Gastrocnemius medialis (tissue), 4 donors: ENCODE measurements around the gene GABRG3. TPM values are rescaled to one million over a fixed set of nuclear protein-coding genes. Genes with fewer than 3 reads are reported as not detected.

Experiments used
- ATAC-seq, 2 donors: fragments of 150-250 bp; one replicate each; pipeline ENCODE4 v1.9.1; 2016
- DNase-seq, 2 donors: peaks; one replicate each; pipeline ENCODE4 v3.0.0-alpha.2; 2019
- H3K27ac ChIP-seq, 4 donors: fragments of 200-600 bp; sonication (generic); 1 replicate in 1 of 4; 2 replicates in 3 of 4; pipeline ENCODE4 v1.5.1; 2016 to 2018; ENCODE audit warnings: mild to moderate bottlenecking in 2 of 4, moderate library complexity in 1 of 4
- H3K27me3 ChIP-seq, 3 donors: fragments of 200-600 bp; sonication (generic) in 2 of 3; 1 replicate in 1 of 3; 2 replicates in 2 of 3; pipeline versions ENCODE4 v1.5.1 to v1.6.0; 2016 to 2019; ENCODE audit warnings: mild to moderate bottlenecking in 1 of 3, moderate library complexity in 1 of 3
- H3K36me3 ChIP-seq, 2 donors: fragments of 200-600 bp; sonication (generic) in 1 of 2; one replicate each; pipeline ENCODE4 v1.5.1; 2017 to 2018
- H3K4me1 ChIP-seq, 2 donors: fragments of 200-600 bp; sonication (generic) in 1 of 2; one replicate each; pipeline ENCODE4 v1.5.1; 2016 to 2017; ENCODE audit warnings: mild to moderate bottlenecking in 2 of 2
- H3K4me3 ChIP-seq, 4 donors: fragments of 200-600 bp; sonication (generic) in 3 of 4; 1 replicate in 1 of 4; 2 replicates in 3 of 4; pipeline ENCODE4 v1.5.1; 2016 to 2019; ENCODE audit warnings: mild to moderate bottlenecking in 2 of 4
- H3K9me3 ChIP-seq, 3 donors: fragments of 200-600 bp; sonication (generic) in 2 of 3; 1 replicate in 1 of 3; 2 replicates in 2 of 3; pipeline ENCODE4 v1.5.1; 2016 to 2019
- CTCF ChIP-seq, 5 experiments: fragments of 450-650 bp in 3 of 5; fragments of 200-600 bp in 2 of 5; sonication (generic) in 2 of 5; IDR thresholded peaks in 4 of 5; conservative IDR thresholded peaks in 1 of 5; 1 replicate in 4 of 5; 2 replicates in 1 of 5; pipeline ENCODE4 v1.5.1; 2016 to 2019; ENCODE audit warnings: antibody characterized with exemption in 5 of 5, mild to moderate bottlenecking in 3 of 5, moderate library complexity in 3 of 5
- POLR2A ChIP-seq, 2 donors: fragments of 450-650 bp; IDR thresholded peaks; one replicate each; pipeline ENCODE4 v1.6.1; 2017; ENCODE audit warnings: antibody characterized with exemption in 2 of 2, mild to moderate bottlenecking in 2 of 2, moderate library complexity in 2 of 2
- in situ Hi-C, 4 donors: fragments of 200-750 bp; cut with MboI; loops; one replicate each; pipeline versions ENCODE4 v1.15.0 to v1.8.0; 2017; ENCODE audit warnings: low sequenced_read_pairs in 4 of 4
- intact Hi-C: fragments of 100-400 bp; cut with DNase I; formaldehyde crosslinking; loops from one replicate; pipeline ENCODE4 v1.15.1; 2023; ENCODE audit warnings: low total_unique reads
- total RNA-seq, 4 donors: library from RNA; depleted of rRNA; stranded (reverse); fragments of >200 nt; gene quantifications; one replicate each; pipeline versions ENCODE4 v1.1.0 to v1.2.3, GENCODE V29; 2016

GABRG3 gene
- total RNA-seq, 4 donors from 2014 or later, result not detected

GRCh38 chr15:27418726-27419125 is 447.7 kb downstream of the GABRG3 start:
- H3K27ac ChIP-seq, result no peak overlapping the region
- no peaks in the 10 kb centered on the region for H3K9me3 ChIP-seq
- ATAC-seq (no peak), DNase-seq (no peak)
- intact Hi-C loops, result no loop called here
- TF ChIP-seq POLR2A (IDR thresholded peaks at IDR 0.05) (no peak), CTCF (IDR thresholded peaks at IDR 0.05 in 4 of 5, conservative IDR thresholded peaks at IDR 0.05 in 1 of 5) (no peak)
- no peaks in the 10 kb centered on the region for H3K36me3 ChIP-seq
- H3K4me3 ChIP-seq, result no peak overlapping the region
- in situ Hi-C loops, result no loop called here
- no peaks in the 10 kb centered on the region for H3K4me1 ChIP-seq
- no peaks in the 10 kb centered on the region for H3K27me3 ChIP-seq

- ATAC-seq (no peak), DNase-seq (no peak)
- Histone ChIP-seq H3K4me1 (no peaks in the 10 kb centered on the region), H3K4me3 (no peak overlapping the region), H3K9me3 (no peaks in the 10 kb centered on the region), H3K27ac (no peak overlapping the region), H3K27me3 (no peaks in the 10 kb centered on the region), H3K36me3 (no peaks in the 10 kb centered on the region)
- intact Hi-C loops (no loop called here), in situ Hi-C loops (no loop called here)
- TF ChIP-seq POLR2A (IDR thresholded peaks at IDR 0.05) (no peak), CTCF (IDR thresholded peaks at IDR 0.05 in 4 of 5, conservative IDR thresholded peaks at IDR 0.05 in 1 of 5) (no peak)
These were observed 452.0 kb downstream of the GABRG3 start for GRCh38 chr15:27422997-27423396.

- ATAC-seq (no peak), DNase-seq (no peak)
- Histone ChIP-seq H3K9me3 (no peaks in the 10 kb centered on the region), H3K27me3 (no peaks in the 10 kb centered on the region), H3K4me1 (no peaks in the 10 kb centered on the region), H3K27ac (no peak overlapping the region), H3K36me3 (no peaks in the 10 kb centered on the region), H3K4me3 (no peak overlapping the region)
- in situ Hi-C loops (no loop called here), intact Hi-C loops (no loop called here)
- no peak for TF ChIP-seq CTCF (IDR thresholded peaks at IDR 0.05 in 4 of 5, conservative IDR thresholded peaks at IDR 0.05 in 1 of 5)
- no peak for TF ChIP-seq POLR2A (IDR thresholded peaks at IDR 0.05)
These were observed 455.8 kb downstream of the GABRG3 start for GRCh38 chr15:27426805-27427204.

GRCh38 chr15:27427276-27427675 is 456.3 kb downstream of the GABRG3 start:
- Histone ChIP-seq H3K36me3 (no peaks in the 10 kb centered on the region), H3K27ac (no peak overlapping the region), H3K27me3 (no peaks in the 10 kb centered on the region), H3K4me1 (no peaks in the 10 kb centered on the region), H3K4me3 (no peak overlapping the region), H3K9me3 (no peaks in the 10 kb centered on the region)
- TF ChIP-seq POLR2A (IDR thresholded peaks at IDR 0.05), result no peak
- no peak for TF ChIP-seq CTCF (IDR thresholded peaks at IDR 0.05 in 4 of 5, conservative IDR thresholded peaks at IDR 0.05 in 1 of 5)
- DNase-seq, result no peak
- ATAC-seq, result no peak
- intact Hi-C loops, result no loop called here
- in situ Hi-C loops, result no loop called here

- H3K36me3 ChIP-seq, result no peaks in the 10 kb centered on the region
- no peaks in the 10 kb centered on the region for H3K4me1 ChIP-seq
- DNase-seq (no peak), ATAC-seq (no peak)
- intact Hi-C loops (no loop called here), in situ Hi-C loops (no loop called here)
- H3K27me3 ChIP-seq, result no peaks in the 10 kb centered on the region
- no peak overlapping the region for H3K27ac ChIP-seq
- no peaks in the 10 kb centered on the region for H3K9me3 ChIP-seq
- no peak overlapping the region for H3K4me3 ChIP-seq
- TF ChIP-seq CTCF (IDR thresholded peaks at IDR 0.05 in 4 of 5, conservative IDR thresholded peaks at IDR 0.05 in 1 of 5) (no peak), POLR2A (IDR thresholded peaks at IDR 0.05) (no peak)
These were observed 457.2 kb downstream of the GABRG3 start for GRCh38 chr15:27428151-27428550.
